Brain microvascular endothelial cell (primary cell): ENCODE measurements around the gene IRF8.

Experiments used
- DNase-seq: peaks from one replicate; pipeline ENCODE4 v3.0.0-alpha.2; 2020
- H3K27ac ChIP-seq: fragments of 250-450 bp; sonication (Bioruptor Pico); 2 replicates; pipeline ENCODE4 v1.5.1; 2020; ENCODE audit warnings: mild to moderate bottlenecking, moderate library complexity
- H3K27me3 ChIP-seq: fragments of 250-450 bp; sonication (Bioruptor Pico); replicated peaks from 2 replicates; pipeline ENCODE4 v1.5.1; 2020; ENCODE audit warnings: mild to moderate bottlenecking
- H3K36me3 ChIP-seq: fragments of 250-450 bp; sonication (Bioruptor Pico); replicated peaks from 2 replicates; pipeline ENCODE4 v1.5.1; 2020; ENCODE audit warnings: mild to moderate bottlenecking
- H3K4me3 ChIP-seq: 2 replicates; pipeline ENCODE4 v1.5.1; 2011; ENCODE audit warnings: low read depth, mild to moderate bottlenecking, control low read depth, low read length, moderate library complexity
- CTCF ChIP-seq: IDR thresholded peaks from 2 replicates; pipeline ENCODE4 v1.5.1; 2011; ENCODE audit warnings: low read depth, mild to moderate bottlenecking, moderate library complexity, low read length, control low read depth, inconsistent platforms; ENCODE audit errors: missing control alignments
- in situ Hi-C: cut with HindIII; loops from 2 replicates; pipeline ENCODE4 v1.10.0; 2017; ENCODE audit warnings: low sequenced_read_pairs, low pct_ligation_motif_present

The IRF8 gene

GRCh38 chr16:85915125-85915845 is 16.3 kb downstream of the IRF8 start:
- no peak for DNase-seq
- Histone ChIP-seq H3K27ac (no peak overlapping the region), H3K36me3 (no peaks in the 10 kb centered on the region), H3K4me3 (no peak overlapping the region), H3K27me3 (no peaks in the 10 kb centered on the region)
- in situ Hi-C loops, result no loop called here
- no peak for TF ChIP-seq CTCF

- no peak for DNase-seq
- no peak for TF ChIP-seq CTCF
- H3K4me3 ChIP-seq, result no peak overlapping the region
- no peak overlapping the region for H3K27ac ChIP-seq
- in situ Hi-C loops, result no loop called here
- no peaks in the 10 kb centered on the region for H3K27me3 ChIP-seq
- no peaks in the 10 kb centered on the region for H3K36me3 ChIP-seq
Measured at GRCh38 chr16:85916141-85916890, 17.4 kb downstream of the IRF8 start.

- peak; percentile 29 for TF ChIP-seq CTCF
- Histone ChIP-seq H3K4me3 (no peak overlapping the region), H3K27me3 (no peaks in the 10 kb centered on the region), H3K36me3 (no peaks in the 10 kb centered on the region), H3K27ac (no peak overlapping the region)
- DNase-seq, result no peak
- in situ Hi-C loops, result no loop called here
Measured at GRCh38 chr16:85917012-85917411, 18.1 kb downstream of the IRF8 start.

GRCh38 chr16:85917959-85918358 is 19.0 kb downstream of the IRF8 start:
- Histone ChIP-seq H3K36me3 (no peaks in the 10 kb centered on the region), H3K27ac (no peak overlapping the region), H3K27me3 (no peaks in the 10 kb centered on the region), H3K4me3 (no peak overlapping the region)
- in situ Hi-C loops, result no loop called here
- no peak for DNase-seq
- TF ChIP-seq CTCF, result no peak

GRCh38 chr16:85918436-85918835 is 19.5 kb downstream of the IRF8 start:
- TF ChIP-seq CTCF, result no peak
- Histone ChIP-seq H3K27ac (no peak overlapping the region), H3K27me3 (no peaks in the 10 kb centered on the region), H3K36me3 (no peaks in the 10 kb centered on the region), H3K4me3 (no peak overlapping the region)
- DNase-seq, result no peak
- in situ Hi-C loops, result no loop called here
